Mesothelial cell of epicardium (in vitro differentiated cells): ENCODE measurements around the gene RAB40C. TPM values are rescaled to one million over a fixed set of nuclear protein-coding genes. Genes with fewer than 3 reads are reported as not detected.

Experiments used
- DNase-seq, 2 experiments: peaks; one replicate each; pipeline ENCODE4 v3.0.0; 2021; ENCODE audit warnings: low spot score in 2 of 2; ENCODE audit not compliant: unreplicated experiment in 2 of 2
- H3K27ac Mint-ChIP-seq: 2 replicates; pipeline ENCODE4 v1.8.0; 2021; ENCODE audit warnings: mixed read lengths
- H3K27me3 Mint-ChIP-seq: 2 replicates; pipeline ENCODE4 v1.8.0; 2021; ENCODE audit warnings: low read depth, mixed read lengths
- H3K36me3 Mint-ChIP-seq: 2 replicates; pipeline ENCODE4 v1.8.0; 2021; ENCODE audit warnings: mixed read lengths
- H3K4me1 Mint-ChIP-seq: 2 replicates; pipeline ENCODE4 v1.8.0; 2021; ENCODE audit warnings: mixed read lengths
- H3K4me3 Mint-ChIP-seq: 2 replicates; pipeline ENCODE4 v1.8.0; 2021; ENCODE audit warnings: mild to moderate bottlenecking, moderate library complexity, mixed read lengths
- H3K9me3 Mint-ChIP-seq: 2 replicates; pipeline ENCODE4 v1.8.0; 2021; ENCODE audit warnings: mixed read lengths
- CTCF ChIP-seq: fragments of 200-600 bp; sonication (generic); IDR thresholded peaks from one replicate; pipeline ENCODE4 v1.5.0; 2021; ENCODE audit warnings: antibody characterized with exemption; ENCODE audit not compliant: unreplicated experiment
- total RNA-seq: library from RNA; stranded (reverse); gene quantifications from 3 replicates; pipeline ENCODE4 v1.2.1, GENCODE V29; 2021

The RAB40C gene
- total RNA-seq: 23.2 to 26.2 TPM (median 25.5 TPM) in 3 replicates

GRCh38 chr16:589658-590187 lies at the start of gene RAB40C:
Gene RAB40C, plus strand, starts transcription at chr16:590066. Its CDS starts 226 bp downstream, at chr16:590292.
- Mint-ChIP-seq H3K27ac (peak within 1 kb of the TSS; percentile 99), H3K4me1 (peaks cover 49% of the 10 kb centered on the region), H3K27me3 (peaks cover 7% of the 10 kb centered on the region), H3K36me3 (no peaks in the 10 kb centered on the region), H3K9me3 (no peaks in the 10 kb centered on the region), H3K4me3 (peak within 1 kb of the TSS; percentile 100)
- no peak for TF ChIP-seq CTCF
- peak; percentile 97 to 99 for DNase-seq

- Mint-ChIP-seq H3K36me3 (peaks cover 7% of the 10 kb centered on the region), H3K4me1 (no peaks in the 10 kb centered on the region), H3K27me3 (no peaks in the 10 kb centered on the region), H3K4me3 (no peak overlapping the region), H3K9me3 (no peaks in the 10 kb centered on the region), H3K27ac (no peak overlapping the region)
- DNase-seq: no peak
- no peak for TF ChIP-seq CTCF
These were observed 49.1 kb upstream of the RAB40C start for GRCh38 chr16:540645-541340.

- Mint-ChIP-seq H3K4me1 (no peaks in the 10 kb centered on the region), H3K27me3 (no peaks in the 10 kb centered on the region), H3K36me3 (peaks cover 3% of the 10 kb centered on the region), H3K27ac (no peak overlapping the region), H3K9me3 (no peaks in the 10 kb centered on the region), H3K4me3 (no peak overlapping the region)
- no peak for DNase-seq
- TF ChIP-seq CTCF: no peak
These were observed 46.3 kb upstream of the RAB40C start for GRCh38 chr16:543301-544164.

- no peak for DNase-seq
- TF ChIP-seq CTCF: no peak
- H3K27me3 Mint-ChIP-seq: no peaks in the 10 kb centered on the region
- no peaks in the 10 kb centered on the region for H3K36me3 Mint-ChIP-seq
- H3K27ac Mint-ChIP-seq: no peak overlapping the region
- H3K4me1 Mint-ChIP-seq: no peaks in the 10 kb centered on the region
- H3K9me3 Mint-ChIP-seq: no peaks in the 10 kb centered on the region
- no peak overlapping the region for H3K4me3 Mint-ChIP-seq
These were observed 45.3 kb upstream of the RAB40C start for GRCh38 chr16:544517-544916.

GRCh38 chr16:546909-547770 lies 42.7 kb upstream of the RAB40C start:
- DNase-seq: peak; percentile 55 to 79
- peak; percentile 52 for TF ChIP-seq CTCF
- no peak overlapping the region for H3K27ac Mint-ChIP-seq

More at GRCh38 chr16:546909-547770, 42.7 kb upstream of the RAB40C start:
- Mint-ChIP-seq H3K36me3 (no peaks in the 10 kb centered on the region), H3K4me3 (no peak overlapping the region), H3K27me3 (no peaks in the 10 kb centered on the region), H3K4me1 (no peaks in the 10 kb centered on the region), H3K9me3 (no peaks in the 10 kb centered on the region)
